GM18526 (cell line): ENCODE results near the gene IFT81.

Source experiments
- POLR2A ChIP-seq: IDR thresholded peaks from 3 replicates; pipeline ENCODE4 v1.6.1; 2011; ENCODE audit not compliant: insufficient read length; ENCODE audit errors: extremely low read depth

The IFT81 gene

GRCh38 chr12:110170535-110171185 is 46.5 kb downstream of the IFT81 start:
- TF ChIP-seq POLR2A: no peak

- no peak for TF ChIP-seq POLR2A
Observed at GRCh38 chr12:110171186-110171538, 47.0 kb downstream of the IFT81 start.

- no peak for TF ChIP-seq POLR2A
Observed at GRCh38 chr12:110171636-110172035, 47.5 kb downstream of the IFT81 start.

- no peak for TF ChIP-seq POLR2A
Observed at GRCh38 chr12:110174373-110174996, 50.3 kb downstream of the IFT81 start.

GRCh38 chr12:110175201-110175600 is 51.0 kb downstream of the IFT81 start:
- no peak for TF ChIP-seq POLR2A

- no peak for TF ChIP-seq POLR2A
Observed at GRCh38 chr12:110176745-110177144, 52.6 kb downstream of the IFT81 start.

GRCh38 chr12:110179291-110179690 is 55.1 kb downstream of the IFT81 start:
- no peak for TF ChIP-seq POLR2A

- no peak for TF ChIP-seq POLR2A
Observed at GRCh38 chr12:110180591-110181005, 56.4 kb downstream of the IFT81 start.

GRCh38 chr12:110182281-110182680 is 58.1 kb downstream of the IFT81 start:
- no peak for TF ChIP-seq POLR2A

- no peak for TF ChIP-seq POLR2A
Observed at GRCh38 chr12:110183386-110183785, 59.2 kb downstream of the IFT81 start.

GRCh38 chr12:110185626-110186025 is 61.5 kb downstream of the IFT81 start:
- no peak for TF ChIP-seq POLR2A

- TF ChIP-seq POLR2A: no peak
Observed at GRCh38 chr12:110186059-110186458, 61.9 kb downstream of the IFT81 start.

- TF ChIP-seq POLR2A: no peak
Observed at GRCh38 chr12:110193196-110193595, 69.0 kb downstream of the IFT81 start.

GRCh38 chr12:110197003-110197402 is 72.8 kb downstream of the IFT81 start:
- no peak for TF ChIP-seq POLR2A

- TF ChIP-seq POLR2A: no peak
Observed at GRCh38 chr12:110198386-110198785, 74.2 kb downstream of the IFT81 start.

GRCh38 chr12:110199339-110200123 is 75.4 kb downstream of the IFT81 start:
- TF ChIP-seq POLR2A: no peak
